D721Med (cell line): ENCODE measurements around the gene IMPDH2.

Source experiments
- DNase-seq: peaks from one replicate; pipeline ENCODE4 v3.0.0; 2011; ENCODE audit warnings: low spot score; ENCODE audit not compliant: insufficient read length
- FAIRE-seq: peaks from 2 replicates; lab custom pipeline; 2011; peaks lifted over from hg19 to GRCh38; lab: Jason Lieb, UNC
- TF ChIP-seq, protein P1 (sequence below): IDR thresholded peaks from 2 replicates; pipeline ENCODE4 v1.5.1; 2012; ENCODE audit warnings: mild to moderate bottlenecking, control low read depth; ENCODE audit not compliant: insufficient read depth; ENCODE audit errors: missing control alignments

IMPDH2 gene

DNA sequence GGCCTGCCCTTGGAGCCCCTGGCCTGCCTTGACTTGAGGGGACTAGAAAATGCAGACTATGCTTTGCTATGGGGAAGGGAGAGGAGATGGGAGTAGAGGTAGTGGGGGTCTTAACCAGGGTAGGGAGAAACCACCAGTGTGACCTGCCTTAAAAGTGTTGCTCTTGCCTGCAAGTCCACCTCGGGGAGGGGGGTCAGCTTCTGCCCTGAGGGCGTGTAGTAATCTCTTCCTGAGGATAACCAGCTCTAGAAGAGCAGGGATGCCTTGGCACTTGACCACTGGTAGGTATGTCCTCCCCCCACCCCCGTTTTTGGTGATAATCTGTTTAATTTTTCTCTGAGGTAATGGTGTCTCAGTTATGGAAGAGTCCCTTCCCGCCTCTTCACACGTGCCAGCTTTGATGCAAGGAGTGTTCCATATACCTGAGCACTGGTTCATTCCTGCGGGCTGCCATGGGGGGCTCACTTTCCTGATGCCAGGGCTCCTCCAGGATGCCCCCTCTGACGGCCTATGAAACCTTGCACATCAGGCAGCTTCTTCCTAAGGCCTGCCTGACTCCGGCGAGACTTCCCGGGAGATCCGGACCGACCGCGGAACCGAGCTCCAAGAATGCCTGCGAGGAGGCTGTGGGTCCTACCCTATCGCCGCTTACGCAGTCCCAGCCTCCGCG is 39.9 kb downstream of the IMPDH2 start:
- DNase-seq, result no peak
- TF ChIP-seq, protein P1, sequence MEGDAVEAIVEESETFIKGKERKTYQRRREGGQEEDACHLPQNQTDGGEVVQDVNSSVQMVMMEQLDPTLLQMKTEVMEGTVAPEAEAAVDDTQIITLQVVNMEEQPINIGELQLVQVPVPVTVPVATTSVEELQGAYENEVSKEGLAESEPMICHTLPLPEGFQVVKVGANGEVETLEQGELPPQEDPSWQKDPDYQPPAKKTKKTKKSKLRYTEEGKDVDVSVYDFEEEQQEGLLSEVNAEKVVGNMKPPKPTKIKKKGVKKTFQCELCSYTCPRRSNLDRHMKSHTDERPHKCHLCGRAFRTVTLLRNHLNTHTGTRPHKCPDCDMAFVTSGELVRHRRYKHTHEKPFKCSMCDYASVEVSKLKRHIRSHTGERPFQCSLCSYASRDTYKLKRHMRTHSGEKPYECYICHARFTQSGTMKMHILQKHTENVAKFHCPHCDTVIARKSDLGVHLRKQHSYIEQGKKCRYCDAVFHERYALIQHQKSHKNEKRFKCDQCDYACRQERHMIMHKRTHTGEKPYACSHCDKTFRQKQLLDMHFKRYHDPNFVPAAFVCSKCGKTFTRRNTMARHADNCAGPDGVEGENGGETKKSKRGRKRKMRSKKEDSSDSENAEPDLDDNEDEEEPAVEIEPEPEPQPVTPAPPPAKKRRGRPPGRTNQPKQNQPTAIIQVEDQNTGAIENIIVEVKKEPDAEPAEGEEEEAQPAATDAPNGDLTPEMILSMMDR, result no peak
- FAIRE-seq, result no peak

DNA sequence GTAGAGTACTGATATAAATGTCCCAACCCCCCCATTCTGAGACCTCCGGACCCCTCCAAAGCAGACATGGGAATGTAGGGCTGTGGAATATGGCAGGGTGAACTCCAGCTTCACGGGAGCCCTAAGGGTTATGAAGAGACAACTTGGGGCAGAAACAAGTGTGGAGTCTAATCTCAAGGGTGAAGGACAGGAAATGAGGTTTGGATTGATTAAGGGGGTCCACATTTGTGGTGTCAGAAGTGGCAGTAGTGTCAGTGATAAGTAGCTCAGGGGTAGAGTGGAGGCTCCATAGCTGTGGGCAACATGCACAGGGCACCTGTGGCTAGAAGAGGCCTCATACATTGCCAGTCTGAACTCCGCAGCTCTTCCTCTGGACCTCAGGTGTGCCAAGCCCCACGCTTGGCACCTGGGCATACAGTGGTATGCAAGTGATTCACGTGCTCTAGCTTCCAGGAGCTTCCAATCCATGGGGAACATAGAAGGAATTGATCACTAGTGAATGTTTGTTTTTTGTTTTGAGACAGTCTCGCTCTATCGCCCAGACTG is 43.3 kb downstream of the IMPDH2 start:
- no peak for FAIRE-seq
- TF ChIP-seq, protein P1, result no peak
- no peak for DNase-seq

DNA sequence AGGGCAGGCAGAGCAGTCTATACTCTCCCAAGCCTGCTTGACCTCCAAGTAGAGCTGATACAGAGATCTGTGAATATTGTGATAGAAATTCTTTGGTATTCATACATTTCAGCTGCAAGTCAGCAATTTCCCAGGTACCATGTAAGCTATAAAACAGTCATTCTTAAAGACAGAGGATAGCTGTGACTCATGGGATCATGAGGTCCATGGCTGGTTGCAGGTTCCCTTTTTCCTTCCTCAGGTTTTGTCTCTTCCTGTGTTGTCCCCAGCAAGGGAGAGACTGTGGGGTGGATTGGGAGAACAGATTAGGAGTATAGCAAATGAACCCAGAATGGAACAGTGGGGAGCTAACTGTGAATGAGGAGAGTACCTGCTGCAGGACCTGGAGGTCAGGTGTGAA is 44.5 kb downstream of the IMPDH2 start:
- no peak for FAIRE-seq
- TF ChIP-seq, protein P1, result no peak

DNA sequence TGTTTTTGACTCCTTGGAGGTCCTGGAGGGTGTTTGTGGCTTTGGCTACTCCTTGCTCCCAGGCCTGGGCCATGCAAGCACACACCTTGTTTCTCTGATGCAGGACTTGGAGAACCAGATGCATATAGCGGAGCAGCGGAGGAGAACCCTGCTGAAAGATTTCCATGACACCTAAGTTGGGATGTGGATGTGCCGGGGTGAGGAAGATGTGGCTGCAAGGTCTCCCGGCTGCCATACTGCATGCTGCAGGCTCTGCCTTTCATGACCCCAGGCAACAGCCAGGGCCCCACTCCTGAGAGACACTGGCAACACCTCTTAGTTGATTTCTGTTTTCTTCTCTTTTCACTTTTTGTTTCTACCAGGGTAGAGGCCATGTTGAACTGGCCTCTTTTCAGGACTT is 46.1 kb downstream of the IMPDH2 start:
- FAIRE-seq, result no peak
- DNase-seq, result no peak
- TF ChIP-seq, protein P1, result no peak

More for the DNA sequence above, 44.5 kb downstream of the IMPDH2 start:
- no peak for DNase-seq

DNA sequence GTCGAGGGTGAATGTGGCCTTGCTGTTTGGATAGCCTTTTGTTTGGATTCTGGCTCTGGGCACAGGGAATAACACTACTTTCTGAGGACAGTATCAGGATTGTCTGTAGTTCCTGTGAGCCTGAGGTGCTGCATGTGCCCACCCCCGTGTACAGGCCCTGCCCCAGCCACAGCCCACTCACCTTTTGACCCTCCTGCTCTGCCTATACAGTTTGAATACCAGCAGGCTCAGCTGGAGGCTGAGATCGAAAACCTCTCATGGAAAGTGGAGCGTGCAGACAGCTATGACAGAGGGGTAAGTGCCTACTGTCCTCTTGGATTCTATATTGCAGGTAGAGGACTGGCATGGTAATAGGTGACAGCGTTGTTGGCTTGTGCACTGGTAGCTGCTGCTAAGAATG is 46.5 kb downstream of the IMPDH2 start:
- DNase-seq, result no peak
- TF ChIP-seq, protein P1, result no peak
- no peak for FAIRE-seq

DNA sequence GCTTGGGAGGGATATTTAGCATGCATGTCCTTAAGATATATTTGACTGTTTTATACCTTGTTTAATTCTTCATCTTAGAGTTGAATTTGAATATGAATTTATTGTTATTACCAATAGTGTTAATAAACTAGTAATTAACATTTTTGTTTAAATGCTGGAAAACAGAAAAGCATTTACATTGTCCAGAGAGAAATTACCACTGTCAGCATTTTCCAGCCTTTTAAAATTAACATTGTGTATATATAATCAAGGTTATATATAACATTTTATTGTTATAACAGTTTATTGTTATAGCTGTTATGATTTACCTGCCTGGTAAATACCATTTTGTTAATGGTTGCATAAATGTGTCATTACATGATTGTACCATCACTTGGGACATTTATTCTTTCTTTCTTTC is 47.2 kb downstream of the IMPDH2 start:
- TF ChIP-seq, protein P1, result no peak
- no peak for FAIRE-seq

DNA sequence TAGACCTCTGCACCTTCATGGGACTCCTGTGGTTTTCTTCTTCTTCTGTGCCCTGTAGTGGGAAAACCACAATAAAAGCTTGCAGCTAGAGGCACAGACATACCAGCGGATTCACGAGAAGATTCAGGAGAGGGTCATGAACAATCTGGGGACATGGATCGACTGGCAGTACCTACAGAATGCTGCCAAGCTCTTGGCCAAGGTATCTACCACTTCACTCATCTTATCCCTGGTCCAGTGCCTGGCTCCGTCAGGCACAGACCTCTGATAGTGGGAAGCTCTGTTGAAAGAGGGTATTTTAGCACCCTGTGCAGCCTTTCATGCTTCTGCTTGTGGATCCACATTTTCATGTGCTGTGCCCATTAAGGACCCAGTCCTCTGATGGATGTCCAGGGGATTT is 48.9 kb downstream of the IMPDH2 start:
- DNase-seq (no peak), FAIRE-seq (no peak)
- TF ChIP-seq, protein P1, result no peak

More for the DNA sequence above, 47.2 kb downstream of the IMPDH2 start:
- DNase-seq, result no peak
